GM12878 (cell line): Measurements from ENCODE around the gene DRP2. TPM values are rescaled to one million over a fixed set of nuclear protein-coding genes. Genes with fewer than 3 reads are reported as not detected.

Experiments used
- ATAC-seq: fragments of 200-7000 bp; cut with Tn5 transposase; 3 replicates; pipeline ENCODE4 v1.9.1; 2020; ENCODE audit warnings: mild to moderate bottlenecking, moderate library complexity
- BruUV-seq: library from RNA; stranded (reverse); fragments of 400-500 nt; replicated peaks from 2 replicates; lab custom pipeline; 2021; lab: Mats Ljungman, UMichigan
- CTCF ChIA-PET: fragments of 300-600 bp; sonication (Branson Sonifier 250); formaldehyde crosslinking; extraction: SDS; loops from one replicate; lab custom pipeline; 2021; ENCODE audit warnings: inconsistent platforms; lab: Yijun Ruan, JAX
- POLR2A ChIA-PET: fragments of 350-600 bp; formaldehyde crosslinking; extraction: SDS; loops from one replicate; lab custom pipeline; 2021; ENCODE audit warnings: inconsistent platforms; lab: Charles Lee
- RAD21 ChIA-PET: fragments of 300-600 bp; sonication (Branson Sonifier 250); formaldehyde crosslinking; loops from one replicate; lab custom pipeline; 2023; ENCODE audit warnings: antibody characterized with exemption; ENCODE audit not compliant: unreplicated experiment; lab: Charles Lee
- SMC1A ChIA-PET: fragments of 300-600 bp; sonication (Branson Sonifier 250); formaldehyde crosslinking; loops from one replicate; lab custom pipeline; 2023; ENCODE audit not compliant: unreplicated experiment, uncharacterized antibody; lab: Charles Lee
- DNase-seq: peaks from one replicate; pipeline ENCODE4 v3.0.0-alpha.2; 2011; ENCODE audit warnings: low read depth, low spot score
- FAIRE-seq: peaks from 3 replicates; lab custom pipeline; 2011; peaks lifted over from hg19 to GRCh38; lab: Jason Lieb, UNC
- H2AFZ ChIP-seq: 2 replicates; pipeline ENCODE4 v1.6.0; 2011; ENCODE audit warnings: low read depth, low read length, control low read depth; ENCODE audit not compliant: control insufficient read depth
- H3K27ac ChIP-seq: 2 replicates; pipeline ENCODE4 v1.5.1; 2011; ENCODE audit warnings: control low read depth; ENCODE audit not compliant: control insufficient read depth, insufficient read depth
- H3K27me3 ChIP-seq, 2 experiments: replicated peaks in 1 of 2; 2 replicates each; pipeline versions ENCODE4 v1.6.0 to v1.6.1; 2011; ENCODE audit warnings: low read length in 1 of 2; ENCODE audit not compliant: control insufficient read depth in 2 of 2, insufficient read depth in 2 of 2
- H3K36me3 ChIP-seq, 2 experiments: 2 replicates each; pipeline ENCODE4 v1.5.1; 2011; ENCODE audit warnings: low read length in 1 of 2; ENCODE audit not compliant: control insufficient read depth in 2 of 2, insufficient read depth in 2 of 2
- H3K4me1 ChIP-seq: 2 replicates; pipeline ENCODE4 v1.6.1; 2011; ENCODE audit warnings: mild to moderate bottlenecking, low read length, moderate library complexity, mixed read lengths; ENCODE audit not compliant: control insufficient read depth, insufficient read depth
- H3K4me2 ChIP-seq: 2 replicates; pipeline ENCODE4 v1.6.0; 2011; ENCODE audit warnings: control low read depth; ENCODE audit not compliant: control insufficient read depth, insufficient read depth
- H3K4me3 ChIP-seq: fragments of 200-600 bp; sonication (generic); 2 replicates; pipeline ENCODE4 v1.5.1; 2016
- H3K79me2 ChIP-seq: 2 replicates; pipeline ENCODE4 v1.6.0; 2011; ENCODE audit warnings: low read length; ENCODE audit not compliant: control insufficient read depth, insufficient read depth
- H3K9ac ChIP-seq: 2 replicates; pipeline ENCODE4 v1.8.0; 2011; ENCODE audit warnings: low read length, control low read depth, mixed read lengths; ENCODE audit not compliant: control insufficient read depth, insufficient read depth
- H3K9me3 ChIP-seq: replicated peaks from 3 replicates; pipeline ENCODE4 v1.5.1; 2011; ENCODE audit warnings: mild to moderate bottlenecking, low read length; ENCODE audit not compliant: control insufficient read depth, insufficient read depth
- H4K20me1 ChIP-seq: 2 replicates; pipeline ENCODE4 v1.6.0; 2011; ENCODE audit not compliant: control insufficient read depth, insufficient read depth
- BCL11A ChIP-seq: IDR thresholded peaks from 2 replicates; pipeline ENCODE4 v1.6.1; 2011; ENCODE audit warnings: low read depth, low read length
- EGR1 ChIP-seq, 2 experiments: IDR thresholded peaks; 1 replicate in 1 of 2; 2 replicates in 1 of 2; pipeline ENCODE4 v1.6.1; 2011 to 2012; ENCODE audit warnings: low read depth in 2 of 2, low read length in 2 of 2, borderline replicate concordance in 1 of 2, mild to moderate bottlenecking in 1 of 2, moderate library complexity in 1 of 2
- ESRRA ChIP-seq: IDR thresholded peaks from 2 replicates; pipeline ENCODE4 v1.6.1; 2012; ENCODE audit warnings: mild to moderate bottlenecking, low read length, improper control_type of control experiment
- FOXK2 ChIP-seq: fragments of 450-650 bp; IDR thresholded peaks from 2 replicates; pipeline ENCODE4 v1.6.1; 2017; ENCODE audit warnings: mild to moderate bottlenecking, moderate library complexity
- IKZF1 ChIP-seq: fragments of 450-650 bp; conservative IDR thresholded peaks from 2 replicates; pipeline ENCODE4 v1.6.1; 2017; ENCODE audit warnings: antibody characterized with exemption, mild to moderate bottlenecking
- JUNB ChIP-seq: IDR thresholded peaks from 2 replicates; pipeline ENCODE4 v1.6.1; 2016; ENCODE audit warnings: antibody characterized with exemption, mild to moderate bottlenecking
- KDM1A ChIP-seq: fragments of 200-600 bp; sonication (generic); IDR thresholded peaks from 2 replicates; pipeline ENCODE4 v1.6.1; 2016; ENCODE audit warnings: borderline replicate concordance
- MEF2B ChIP-seq: fragments of 450-650 bp; IDR thresholded peaks from 2 replicates; pipeline ENCODE4 v1.6.1; 2018; ENCODE audit warnings: mild to moderate bottlenecking, moderate library complexity; ENCODE audit not compliant: partially characterized antibody, poor library complexity, severe bottlenecking
- MTA2 ChIP-seq: fragments of 450-650 bp; IDR thresholded peaks from 2 replicates; pipeline ENCODE4 v1.6.1; 2016; ENCODE audit warnings: low read depth, mild to moderate bottlenecking, moderate library complexity
- MXI1 ChIP-seq: fragments of 150-350 bp; IDR thresholded peaks from 2 replicates; pipeline ENCODE4 v1.6.1; 2011; ENCODE audit warnings: low read depth, mild to moderate bottlenecking, inconsistent platforms, low read length, improper control_type of control experiment
- NRF1 ChIP-seq: conservative IDR thresholded peaks from 2 replicates; pipeline ENCODE4 v1.6.1; 2011; ENCODE audit warnings: mild to moderate bottlenecking, low read depth, low read length, improper control_type of control experiment
- POLR2A ChIP-seq: IDR thresholded peaks from 2 replicates; pipeline ENCODE4 v1.6.1; 2011; ENCODE audit warnings: low read depth, mild to moderate bottlenecking, low read length
- SRF ChIP-seq, 2 experiments: IDR thresholded peaks; 2 replicates each; pipeline ENCODE4 v1.6.1; 2011; ENCODE audit warnings: low read depth in 2 of 2, low read length in 2 of 2, mild to moderate bottlenecking in 1 of 2, moderate library complexity in 1 of 2
- ZNF687 ChIP-seq: fragments of 450-650 bp; IDR thresholded peaks from 2 replicates; pipeline ENCODE4 v1.6.1; 2017; ENCODE audit warnings: mild to moderate bottlenecking, moderate library complexity
- ZSCAN29 ChIP-seq: fragments of 450-650 bp; IDR thresholded peaks from 2 replicates; pipeline ENCODE4 v1.6.1; 2017; ENCODE audit warnings: mild to moderate bottlenecking, moderate library complexity
- WGBS: methylation state at CpG from one replicate; pipeline ENCODE4 v1.1.6; 2016; ENCODE audit warnings: low lambda C conversion rate; ENCODE audit not compliant: insufficient replicate concordance, insufficient coverage; ENCODE audit errors: missing lambda C conversion rate; 5-methylcytosine and 5-hydroxymethylcytosine counted together
- in situ Hi-C: fragments of 300-500 bp; cut with MboI; formaldehyde crosslinking; loops from 9 replicates; pipeline ENCODE4 v1.14.3; 2018; ENCODE audit warnings: mixed read lengths
- intact Hi-C: fragments of 100-400 bp; cut with micrococcal nuclease; formaldehyde crosslinking; loops from one replicate; pipeline ENCODE4 v1.14.2; 2022; ENCODE audit not compliant: unreplicated experiment
- polyA plus RNA-seq, 11 experiments: library from polyadenylated mRNA; depleted of rRNA in 4 of 11; unstranded in 6 of 11; stranded (reverse) in 5 of 11; fragments of >200 nt; fragmentation: Nextera tagmentation in 4 of 11; fragmentation: Illumina TruSeq in 1 of 11; extraction: Ambion mirVana in 4 of 11; extraction: Trizol in 1 of 11; gene quantifications; 1 replicate in 1 of 11; 2 replicates in 10 of 11; pipeline versions ENCODE4 v1.2.1 to v1.2.3, GENCODE V29; 2011 to 2016; ENCODE audit warnings: inconsistent platforms in 2 of 11, missing spikeins in 2 of 11, low read depth in 1 of 11
- total RNA-seq, 4 experiments: library from RNA; depleted of rRNA in 3 of 4; stranded (reverse); fragments of >200 nt in 3 of 4; fragmentation: Illumina TruSeq in 1 of 4; extraction: Trizol in 1 of 4; gene quantifications; 2 replicates each; pipeline versions ENCODE4 v1.2.1 to v1.2.3, GENCODE V29; 2013 to 2021

Gene DRP2
- total and polyA plus RNA-seq, 10 of the 15 experiments (the other 5 are each of a cell fraction or from before 2014, with no cell fraction given): 0.02 to 0.37 (median 0.15) TPM; not detected in 1

DNA sequence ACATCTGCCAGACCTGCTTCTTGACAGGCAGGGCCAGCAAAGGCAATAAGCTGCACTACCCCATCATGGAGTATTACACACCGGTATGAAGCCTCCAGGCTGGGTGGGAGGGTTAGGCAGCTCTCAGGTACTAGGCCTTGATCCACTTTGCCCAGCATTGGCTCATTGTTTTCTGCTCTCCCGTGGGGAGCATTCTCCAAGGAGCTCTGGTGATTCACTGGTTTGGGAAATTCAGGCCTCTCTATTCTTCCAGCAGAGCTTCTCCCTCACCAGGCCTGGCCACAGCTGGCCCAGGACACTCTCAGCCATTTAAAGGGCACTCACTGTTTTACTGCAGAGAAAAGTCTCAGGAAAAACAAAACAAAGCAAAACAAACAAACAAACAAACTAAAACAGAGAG is 33.0 kb downstream of the DRP2 start:
- H3K4me2 ChIP-seq: no peak overlapping the region
- no peaks in the 10 kb centered on the region for H3K36me3 ChIP-seq
- no peak for ATAC-seq
- no peak overlapping the region for H2AFZ ChIP-seq
- no peak overlapping the region for H3K4me3 ChIP-seq
- no peak for TF ChIP-seq FOXK2
- TF ChIP-seq, all 136 proteins: peak for 0
- Histone ChIP-seq H3K9ac (no peak overlapping the region), H4K20me1 (no peaks in the 10 kb centered on the region), H3K27ac (no peak overlapping the region), H3K9me3 (no peaks in the 10 kb centered on the region), H3K79me2 (no peaks in the 10 kb centered on the region), H3K4me1 (no peaks in the 10 kb centered on the region), H3K27me3 (no peaks in the 10 kb centered on the region)
- BruUV-seq: no TSS peak
- 0% methylated on average over 2 of the region's 2 CpGs for WGBS
- in situ Hi-C loops (no loop called here), intact Hi-C loops (no loop called here)
- CTCF ChIA-PET: interaction anchor here (0.8 kb wide), 1 partner anchor 9 kb away, joined by 3 read pairs; no protein-coding TSS in a partner anchor
- RAD21 ChIA-PET: no interaction called here
- POLR2A ChIA-PET: no interaction called here
- DNase-seq (no peak), FAIRE-seq (no peak)
- SMC1A ChIA-PET: interaction anchor here (0.7 kb wide), 1 partner anchor 16 kb away, joined by 3 read pairs; no protein-coding TSS in a partner anchor

GRCh38 chrX:101257448-101258258 is 38.1 kb downstream of the DRP2 start:
- no peak for DNase-seq
- in situ Hi-C loops (no loop called here), intact Hi-C loops (no loop called here)
- ChIA-PET POLR2A (no interaction called here), SMC1A (no interaction called here), CTCF (no interaction called here), RAD21 (no interaction called here)
- Histone ChIP-seq H3K27ac (no peak overlapping the region), H3K9me3 (no peaks in the 10 kb centered on the region), H3K4me2 (no peak overlapping the region), H3K36me3 (no peaks in the 10 kb centered on the region), H3K4me1 (no peaks in the 10 kb centered on the region), H3K9ac (no peak overlapping the region), H3K79me2 (no peaks in the 10 kb centered on the region), H2AFZ (no peak overlapping the region), H3K4me3 (no peak overlapping the region), H3K27me3 (no peaks in the 10 kb centered on the region), H4K20me1 (no peaks in the 10 kb centered on the region)
- no TSS peak for BruUV-seq
- ATAC-seq: no peak
- WGBS: 39% methylated on average over 4 of the region's 4 CpGs
- FAIRE-seq: no peak
- TF ChIP-seq MEF2B (no peak), ZNF687 (no peak), NRF1 (no peak), POLR2A (no peak), ESRRA (no peak), KDM1A (no peak), EGR1 (IDR thresholded peaks at IDR 0.05; ENCODE audit: borderline replicate concordance in 1 of 2, low read depth in 2 of 2, low read length in 2 of 2) (no peak), SRF (IDR thresholded peaks at IDR 0.05; ENCODE audit: low read depth in 2 of 2, low read length in 2 of 2) (no peak), BCL11A (no peak), IKZF1 (no peak), MXI1 (no peak), ZSCAN29 (no peak), JUNB (no peak), MTA2 (no peak)
